CD4-positive, alpha-beta T cell treated with Interleukin-1 beta for 1 hour (primary cell): ENCODE measurements around the gene A3GALT2.
"Not testable (repeated sequence)": the region's sequence is repeated elsewhere in the genome, so short reads cannot be mapped to it uniquely, and the experiment has no call there.

ENCODE experiments used
- DNase-seq, 2 donors: peaks; one replicate each; pipeline ENCODE4 v3.0.0-alpha.2; 2020 to 2022

A3GALT2 gene

GRCh38 chr1:33290615-33291014 is 30.3 kb downstream of the A3GALT2 start:
- DNase-seq = not testable (repeated sequence)

GRCh38 chr1:33289858-33290154 is 31.1 kb downstream of the A3GALT2 start:
- DNase-seq = no peak

- no peak for DNase-seq
Observed at GRCh38 chr1:33288976-33289857, 31.7 kb downstream of the A3GALT2 start.

DNA sequence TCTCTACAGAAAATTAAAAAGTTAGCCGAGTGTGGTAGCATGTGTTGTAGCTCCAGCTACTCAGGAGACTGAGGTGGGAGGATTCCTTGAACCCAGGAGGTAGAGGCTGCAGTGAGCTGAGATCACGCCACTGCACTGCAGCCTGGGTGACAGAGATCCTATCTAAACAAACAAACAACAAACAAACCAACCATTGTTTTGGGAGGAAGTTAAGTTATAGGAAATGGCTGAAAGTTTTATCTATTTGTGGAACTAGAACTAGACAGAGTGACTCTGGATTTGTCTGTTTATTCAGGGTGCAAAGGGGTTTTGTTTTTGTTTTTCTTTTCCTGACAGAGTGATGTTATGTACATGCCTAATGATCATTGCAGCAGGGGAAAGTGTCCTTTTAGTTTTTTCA is 33.6 kb downstream of the A3GALT2 start:
- no peak for DNase-seq

DNA sequence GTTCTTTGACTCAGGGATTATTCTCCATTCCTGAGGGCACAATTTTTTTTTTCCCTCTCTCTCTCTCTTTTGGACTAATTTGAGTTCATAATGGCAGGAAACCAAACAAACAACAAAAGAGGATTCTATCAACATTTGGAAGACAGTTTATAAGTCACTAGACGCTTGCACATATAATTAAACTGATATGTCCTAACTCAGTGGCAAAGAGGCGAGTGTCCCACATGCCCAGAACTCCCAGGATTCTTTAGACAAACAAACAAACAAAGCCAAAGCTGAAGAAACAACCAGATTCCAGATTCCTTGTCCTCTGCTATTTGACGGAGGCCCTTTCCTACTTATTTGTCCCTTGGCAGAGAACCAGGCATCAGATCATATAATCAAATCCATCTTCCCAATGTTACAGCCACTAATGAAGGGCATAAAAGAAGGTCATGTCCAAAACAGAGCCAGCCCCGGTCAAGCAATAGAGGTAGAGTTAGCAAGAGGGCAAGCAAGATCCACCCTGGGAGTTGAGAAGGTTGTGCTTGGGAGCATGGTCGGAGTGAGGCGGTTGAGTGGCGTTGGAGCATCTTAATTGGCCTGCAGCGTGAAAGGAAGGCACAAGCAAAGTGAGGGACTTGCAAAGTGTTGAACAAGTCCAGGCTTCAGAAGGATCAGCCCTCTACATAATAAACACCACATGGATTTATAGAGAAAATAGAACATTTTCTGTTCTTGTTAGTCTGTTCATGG is 34.3 kb downstream of the A3GALT2 start:
- DNase-seq = no peak

DNA sequence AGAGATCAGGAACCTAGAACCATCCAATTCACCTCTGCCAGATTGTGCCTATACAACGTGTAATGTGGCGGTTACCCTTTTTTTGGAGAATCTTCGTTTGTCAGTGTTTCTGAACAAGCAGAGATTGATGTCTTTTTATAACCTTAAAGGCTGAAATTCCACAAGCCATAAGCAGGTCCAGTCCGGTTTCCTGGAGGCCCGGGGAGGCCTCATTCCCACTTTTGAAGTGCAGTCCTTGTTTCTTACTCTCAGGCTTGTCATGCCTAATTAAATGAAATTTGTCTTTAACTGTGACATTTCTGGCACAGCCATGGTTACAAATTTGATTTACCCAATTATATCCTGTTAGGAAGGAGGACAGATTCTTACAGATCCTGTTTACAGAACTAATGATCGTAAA is 36.8 kb downstream of the A3GALT2 start:
- no peak for DNase-seq

GRCh38 chr1:33282791-33283190 is 38.1 kb downstream of the A3GALT2 start:
- no peak for DNase-seq

GRCh38 chr1:33281554-33282303 is 39.2 kb downstream of the A3GALT2 start:
- DNase-seq = no peak

GRCh38 chr1:33280091-33280661 is 40.7 kb downstream of the A3GALT2 start:
- DNase-seq = no peak

- DNase-seq = no peak
Observed at GRCh38 chr1:33277488-33278084, 43.3 kb downstream of the A3GALT2 start.

DNA sequence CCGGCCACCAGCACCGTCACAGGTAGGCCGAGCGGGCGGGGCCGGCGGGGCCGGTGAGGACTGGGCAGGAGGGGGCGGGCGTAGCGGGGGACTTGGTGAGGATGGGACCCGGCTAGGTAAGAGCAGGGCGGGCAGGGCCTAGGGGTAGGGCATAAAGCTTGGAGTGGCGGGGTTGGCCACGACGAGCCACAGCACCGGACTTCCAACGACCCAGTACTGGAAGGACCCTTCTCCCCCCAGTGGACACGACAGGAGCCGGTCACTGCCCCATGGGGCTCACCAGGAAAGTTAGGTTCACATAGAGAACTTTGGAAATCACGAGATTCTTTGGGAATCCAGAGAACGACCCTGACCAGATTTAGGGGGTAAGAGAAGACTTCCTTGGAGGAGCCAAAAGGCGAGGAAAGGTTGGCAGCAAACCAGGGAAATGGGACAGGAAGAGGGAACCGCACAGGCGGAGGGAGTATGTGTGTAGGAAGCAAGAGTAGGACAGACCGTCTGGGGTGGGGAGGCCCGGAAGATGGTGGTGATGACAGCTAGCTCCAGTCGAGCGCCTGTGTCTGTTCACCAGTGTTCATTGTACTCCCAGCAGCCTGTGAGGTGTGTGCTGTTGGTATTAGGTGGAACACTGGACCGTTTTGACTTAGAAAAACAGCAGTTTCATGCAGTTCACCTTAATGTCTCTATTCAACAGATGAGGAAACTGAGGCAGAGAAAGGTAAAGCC is 44.2 kb downstream of the A3GALT2 start:
- no peak for DNase-seq

GRCh38 chr1:33275706-33276572 is 45.0 kb downstream of the A3GALT2 start:
- no peak for DNase-seq

GRCh38 chr1:33275195-33275594 is 45.7 kb downstream of the A3GALT2 start:
- no peak for DNase-seq

DNA sequence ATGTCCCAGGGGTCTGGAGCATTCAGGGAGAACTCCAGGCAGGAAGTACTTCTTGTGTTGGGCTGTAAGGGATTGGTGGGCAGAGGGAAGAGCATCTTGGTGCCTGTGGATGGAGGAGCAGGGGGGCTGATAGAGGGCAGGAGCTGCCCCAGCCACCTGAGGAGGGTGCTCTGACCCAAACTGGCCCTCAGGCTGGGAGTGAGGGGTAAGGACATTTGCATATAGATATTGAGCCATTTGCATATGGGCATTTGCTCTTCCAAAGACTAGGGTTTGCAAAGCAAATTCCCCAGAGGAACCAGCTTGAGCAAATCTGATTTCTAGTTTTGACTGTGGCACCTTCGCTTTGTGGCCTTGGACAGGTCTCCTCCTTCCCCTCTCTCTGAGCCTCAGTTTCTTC is 46.5 kb downstream of the A3GALT2 start:
- DNase-seq = no peak

- DNase-seq = no peak
Observed at GRCh38 chr1:33273961-33274371, 46.9 kb downstream of the A3GALT2 start.

GRCh38 chr1:33273406-33273805 is 47.5 kb downstream of the A3GALT2 start:
- DNase-seq = peak in 1 of 2 donors; percentile 16

DNA sequence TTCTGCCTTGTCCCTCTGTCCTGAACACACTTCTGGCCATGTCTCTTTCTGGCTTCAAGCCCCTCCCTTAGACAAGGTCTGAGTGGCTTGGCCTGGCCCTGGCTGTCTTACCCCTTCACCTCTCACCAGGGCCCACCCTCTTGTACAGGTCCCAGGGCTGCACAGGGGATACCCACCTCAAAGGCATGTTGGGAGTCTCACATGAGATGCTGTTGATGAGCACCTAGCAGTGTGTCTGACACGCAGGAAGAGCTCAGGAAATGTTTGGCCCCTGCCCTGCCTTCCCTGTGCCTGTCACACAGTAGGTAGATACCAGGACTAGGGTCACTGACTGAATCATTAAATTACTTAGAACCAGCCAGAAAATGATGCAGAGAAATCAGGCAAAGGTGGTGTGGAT is 48.0 kb downstream of the A3GALT2 start:
- DNase-seq = no peak

DNA sequence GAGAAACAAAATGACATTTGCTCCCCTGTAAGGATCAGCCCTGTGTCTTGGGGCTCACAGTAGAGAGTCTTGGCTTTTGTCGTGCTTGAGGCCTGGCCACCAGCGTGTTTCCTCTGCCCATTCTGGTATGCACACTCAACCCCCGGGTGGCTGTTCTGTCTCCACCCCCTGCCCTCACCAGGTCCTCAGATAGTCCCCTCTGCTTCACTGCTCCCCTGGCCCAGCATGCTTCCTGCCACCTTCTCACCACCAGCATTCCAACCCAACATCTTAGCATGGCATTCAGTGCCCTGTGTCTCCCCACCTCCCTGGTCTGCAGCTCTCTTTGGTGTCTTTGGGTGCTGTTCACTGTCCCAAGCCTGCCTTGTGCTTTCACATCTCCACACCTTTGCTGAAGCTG is 48.4 kb downstream of the A3GALT2 start:
- DNase-seq = no peak

- DNase-seq = no peak
Observed at GRCh38 chr1:33271666-33272505, 49.0 kb downstream of the A3GALT2 start.

- no peak for DNase-seq
Observed at GRCh38 chr1:33270808-33271465, 50.0 kb downstream of the A3GALT2 start.
